HG02759 (cell line): ENCODE data around the gene ANKRD1.

ENCODE experiments used
- ATAC-seq: cut with Tn5 transposase; IDR thresholded peaks from one replicate; pipeline ENCODE4 v1.9.1; 2021; ENCODE audit warnings: mild to moderate bottlenecking, moderate library complexity; ENCODE audit not compliant: unreplicated experiment

The ANKRD1 gene

GRCh38 chr10:90865401-90865800, 55.5 kb downstream of the ANKRD1 start:
- ATAC-seq = no peak

- ATAC-seq = no peak
Measured at GRCh38 chr10:90862908-90863514, 57.9 kb downstream of the ANKRD1 start.
